SHP77 (cell line): Measurements from ENCODE around the gene SHE.
A peak's percentile ranks its signal among the peaks of the same experiment; 100 is the strongest.
"Not testable (repeated sequence)": the region's sequence is repeated elsewhere in the genome, so short reads cannot be mapped to it uniquely, and the experiment has no call there.

Experiments used
- DNase-seq, 2 experiments: peaks; one replicate each; lab custom pipeline; 2025; lab: John Stamatoyannopoulos, UW

SHE gene

DNA sequence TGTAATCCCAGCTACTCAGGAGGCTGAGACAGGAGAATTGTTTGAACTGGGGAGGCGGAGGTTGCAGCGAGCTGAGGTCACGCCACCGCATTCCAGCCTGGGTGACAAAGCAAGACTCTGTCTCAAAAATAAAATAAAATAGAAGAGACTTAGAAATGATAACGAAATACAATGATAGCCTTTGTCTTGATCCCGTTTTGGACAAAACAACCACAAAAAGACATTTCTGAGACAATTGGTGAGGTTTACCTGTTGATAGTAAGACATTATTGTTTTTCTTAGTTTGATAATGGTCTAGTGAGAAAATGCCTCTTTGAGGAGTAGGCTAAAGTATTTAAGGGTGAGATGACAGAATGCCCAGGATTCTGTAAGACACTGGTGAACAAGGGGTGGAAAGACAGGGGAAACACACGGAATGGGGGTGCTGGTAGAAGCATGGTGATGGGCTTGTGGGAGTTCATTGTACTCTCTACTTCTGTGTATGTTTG lies 11.9 kb upstream of the SHE start:
- no peak for DNase-seq

DNA sequence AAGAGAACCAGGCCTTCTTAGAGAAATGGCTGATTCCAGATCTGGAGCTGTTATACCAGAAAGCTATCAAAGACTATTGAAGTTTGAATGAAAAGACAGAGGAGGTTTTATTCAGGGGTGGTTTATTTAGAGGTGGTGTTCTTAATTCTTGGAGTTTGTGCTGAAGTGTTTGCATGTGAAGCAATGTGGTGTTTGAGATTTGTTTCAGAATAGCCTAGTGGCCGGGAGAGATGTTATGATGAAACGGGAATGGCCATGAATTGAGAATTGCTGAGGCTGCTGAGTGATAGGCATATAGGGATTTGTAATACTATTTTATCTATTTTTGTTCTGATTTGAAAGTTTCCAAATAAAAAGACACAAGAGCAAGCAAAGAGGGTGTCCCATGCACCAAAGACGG lies 10.5 kb upstream of the SHE start:
- no peak for DNase-seq

DNA sequence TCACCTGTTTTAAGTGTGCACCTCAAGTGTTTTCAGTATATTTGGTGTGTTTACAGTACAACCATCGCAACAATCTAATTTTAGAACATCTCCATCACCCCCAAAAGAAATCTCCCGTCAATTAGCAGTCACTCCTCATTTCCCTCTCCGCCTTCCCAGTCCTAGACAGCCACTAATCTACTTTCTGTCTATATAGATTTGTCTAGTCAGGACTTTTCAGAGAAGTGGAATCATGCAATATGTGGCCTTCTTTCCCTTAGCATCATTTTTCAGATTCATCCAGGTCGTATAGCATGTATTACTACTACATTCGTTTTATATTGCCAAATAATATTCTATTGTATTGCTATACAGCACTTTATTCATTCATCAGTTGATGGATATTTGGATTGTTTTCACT lies 1.7 kb upstream of the SHE start:
- DNase-seq = no peak

DNA sequence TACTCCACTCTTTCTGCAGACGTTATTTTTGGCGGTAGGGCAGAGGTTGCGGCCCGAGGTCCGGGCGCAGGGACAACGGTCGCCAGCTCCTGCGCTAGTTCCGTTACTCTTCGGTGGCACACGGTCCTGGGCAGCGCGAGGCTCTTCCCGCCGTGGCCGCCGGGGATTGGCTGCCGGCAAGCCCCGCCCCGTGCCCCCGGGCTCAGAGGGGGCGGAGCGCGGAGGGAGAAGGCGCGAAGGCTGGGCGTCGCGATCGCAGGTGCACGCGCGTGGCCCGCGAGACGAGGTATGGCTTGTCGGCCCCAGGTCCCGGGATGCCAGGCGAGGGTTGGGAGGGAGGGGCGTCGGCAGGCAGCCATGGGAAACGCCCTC lies 518 bp upstream of the SHE start:
- DNase-seq = no peak

DNA sequence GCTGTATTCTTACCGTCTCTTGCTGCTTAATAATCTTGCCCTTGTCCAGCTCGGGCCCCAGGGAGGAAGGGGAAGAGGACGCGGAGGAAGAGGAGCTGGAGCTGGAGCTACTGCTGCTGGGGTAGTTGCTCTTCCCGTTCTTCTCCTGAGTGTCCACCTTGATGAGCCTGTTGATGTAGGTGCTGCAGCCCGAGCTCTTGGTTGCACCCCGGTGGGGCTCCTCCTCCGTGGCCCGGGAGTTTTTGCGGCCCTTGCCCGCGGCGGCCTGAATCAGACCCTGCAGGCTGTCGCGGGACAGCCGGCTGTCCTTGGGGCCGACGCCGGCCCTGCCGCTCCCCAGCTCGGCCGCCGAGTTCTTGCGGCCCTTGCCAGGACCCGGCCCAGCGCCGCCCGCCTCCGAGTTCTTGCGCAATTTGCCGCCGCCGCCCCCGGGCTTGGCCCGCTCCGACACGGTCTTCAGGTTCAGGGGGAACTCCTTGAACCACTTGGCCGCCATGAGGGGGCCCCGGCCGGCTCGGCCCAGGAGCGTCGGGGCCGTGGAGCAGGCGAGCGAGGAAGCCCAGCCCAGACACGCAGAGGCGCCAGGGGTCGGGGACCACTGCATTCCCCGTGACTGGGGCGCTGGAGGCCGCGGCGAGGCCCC lies 668 bp downstream of the SHE start:
- no peak for DNase-seq

DNA sequence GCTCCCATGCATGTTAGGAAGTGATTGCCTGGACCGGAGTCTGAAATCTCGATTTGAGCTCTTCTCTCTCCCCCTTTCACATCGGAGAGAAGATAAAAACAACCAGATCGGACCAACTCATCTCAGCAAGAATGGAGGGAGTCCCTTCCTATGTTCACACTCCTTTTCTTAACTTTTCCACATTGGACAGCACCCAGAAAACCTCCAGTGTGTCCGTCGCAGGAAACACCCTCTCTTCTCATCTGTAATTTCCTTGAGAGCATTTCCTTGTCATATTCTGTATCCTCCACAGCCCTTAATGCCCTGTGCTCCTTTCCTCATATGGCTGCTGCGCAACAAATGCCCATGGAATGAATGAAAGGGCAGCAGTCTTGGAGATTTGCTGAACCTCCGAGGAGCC lies 1.7 kb downstream of the SHE start:
- no peak for DNase-seq

DNA sequence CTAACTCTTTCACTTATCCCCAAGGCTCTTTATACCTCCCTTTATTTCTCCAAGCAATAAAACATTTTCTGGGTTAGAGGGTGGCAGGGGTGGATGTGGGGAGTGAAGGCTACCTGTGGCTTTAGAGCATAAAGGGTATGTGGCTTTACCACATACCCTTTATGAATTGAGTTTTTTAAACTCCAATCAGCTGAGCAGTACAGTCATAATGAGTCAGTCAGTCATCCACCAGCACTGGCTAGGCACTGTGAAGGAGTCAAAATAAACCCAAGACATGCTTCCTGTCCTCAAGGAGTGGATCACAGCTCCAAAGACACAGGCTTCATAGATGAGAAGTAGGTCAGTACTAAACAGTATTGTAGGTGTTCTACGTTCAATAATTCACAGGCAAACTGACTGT lies 2.8 kb downstream of the SHE start:
- DNase-seq = no peak

DNA sequence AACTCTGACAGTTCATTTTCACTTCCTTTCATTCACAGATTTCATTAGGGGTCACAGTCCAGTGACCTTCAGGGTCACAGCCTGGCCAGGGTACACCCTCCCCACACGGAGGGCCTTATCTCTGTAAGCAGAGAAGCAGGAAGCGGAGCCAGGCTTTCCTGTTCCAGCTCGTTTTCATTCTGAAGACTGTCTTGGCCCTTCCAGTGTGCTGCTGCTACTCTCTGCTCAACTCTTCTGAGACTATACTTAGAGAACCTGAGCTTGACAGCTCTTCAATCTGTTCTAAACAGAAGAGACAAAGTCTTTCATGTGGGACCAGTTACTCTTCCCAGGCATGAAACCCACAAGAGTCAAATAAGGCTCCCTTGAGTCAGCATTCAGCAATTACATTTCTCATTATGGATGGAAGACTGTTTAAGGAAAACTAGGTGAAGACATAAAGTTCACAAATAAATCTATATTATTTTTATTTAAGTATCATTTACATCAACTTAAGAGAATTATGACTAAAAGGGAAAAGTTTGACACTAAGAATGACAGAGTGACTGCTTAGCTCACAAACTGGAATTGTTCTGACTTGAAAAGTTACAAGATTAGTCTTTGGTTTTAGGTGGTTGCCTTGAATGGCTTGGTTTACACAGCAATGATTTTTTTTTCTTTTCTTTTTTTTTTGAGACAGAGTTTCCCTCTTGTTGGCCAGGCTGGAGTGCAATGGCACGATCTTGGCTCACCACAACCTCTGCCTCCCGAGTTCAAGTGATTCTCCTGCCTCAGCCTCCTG lies 5.0 kb downstream of the SHE start:
- DNase-seq = no peak

DNA sequence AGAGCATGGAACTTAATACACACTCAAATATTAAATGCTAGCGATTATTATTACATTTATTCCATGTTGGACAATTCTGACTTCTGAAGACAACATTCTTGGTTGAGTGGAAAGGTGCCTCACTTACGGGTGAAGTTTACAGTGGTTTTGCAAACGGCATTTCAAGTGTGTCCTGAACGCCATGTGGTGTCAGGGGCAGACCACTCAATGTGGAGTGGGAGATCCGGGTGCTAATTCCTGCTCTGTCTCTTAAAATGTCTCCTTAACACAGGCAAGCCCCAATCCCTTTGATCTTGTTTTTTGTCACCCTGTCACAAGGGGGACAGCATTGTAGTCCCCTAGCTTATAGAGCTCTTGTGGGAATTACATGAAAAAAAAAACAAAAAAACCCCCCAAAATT lies 5.8 kb downstream of the SHE start:
- no peak for DNase-seq

DNA sequence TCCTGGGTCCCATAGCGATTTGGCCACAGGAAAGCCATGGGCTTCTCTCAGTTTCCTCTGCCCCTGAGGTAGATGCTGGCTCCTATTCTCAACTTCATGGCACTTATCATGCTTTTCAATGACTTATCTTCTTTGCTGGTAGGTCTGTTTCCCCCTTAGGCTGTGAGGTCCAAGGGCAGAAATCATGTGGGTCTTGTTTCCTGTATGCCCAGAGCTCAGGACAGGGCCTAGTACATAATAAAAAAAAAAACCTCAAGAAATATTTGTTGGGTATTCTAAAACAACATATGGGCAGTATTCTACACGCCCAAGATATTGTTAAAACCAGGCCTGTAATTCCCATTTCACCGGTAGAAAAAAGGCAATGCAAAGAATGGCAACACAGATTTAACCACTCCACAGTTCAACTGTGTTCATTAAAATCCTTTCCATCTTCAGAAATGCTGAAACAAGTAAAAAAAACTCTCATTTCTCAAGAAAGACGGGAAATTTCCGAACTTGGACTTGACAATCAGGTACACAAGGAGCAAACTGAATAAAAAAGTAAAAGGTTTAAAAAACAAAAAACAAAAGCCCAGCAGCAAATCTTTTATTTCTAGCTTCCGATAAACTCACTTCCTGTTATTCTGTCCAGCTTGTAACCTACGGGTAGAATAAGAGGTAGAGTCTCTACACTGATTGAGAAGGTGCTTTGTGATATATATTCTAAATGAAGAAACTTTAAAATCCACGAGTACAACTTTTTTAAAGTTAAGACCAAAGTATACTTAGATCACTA lies 6.5 kb downstream of the SHE start:
- no peak for DNase-seq

DNA sequence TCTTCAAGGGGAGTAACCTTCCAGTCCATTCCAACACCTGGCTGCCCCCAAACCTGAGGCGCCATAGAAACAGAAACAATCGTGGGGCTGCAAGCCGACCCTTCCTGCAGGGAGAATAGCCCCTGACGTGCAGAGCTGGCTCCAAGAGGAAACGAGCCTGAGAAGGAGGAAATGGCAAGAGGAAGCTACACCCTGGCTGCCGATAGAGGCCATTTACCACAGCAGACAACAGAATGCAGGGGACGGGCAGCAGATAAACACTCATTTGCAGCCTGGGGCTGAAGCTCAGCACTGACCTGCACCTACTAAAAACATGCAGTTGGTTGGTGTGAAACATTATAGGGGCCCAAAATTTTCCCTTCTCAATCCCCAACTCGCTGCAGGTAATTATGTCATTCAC lies 8.9 kb downstream of the SHE start:
- DNase-seq = no peak

DNA sequence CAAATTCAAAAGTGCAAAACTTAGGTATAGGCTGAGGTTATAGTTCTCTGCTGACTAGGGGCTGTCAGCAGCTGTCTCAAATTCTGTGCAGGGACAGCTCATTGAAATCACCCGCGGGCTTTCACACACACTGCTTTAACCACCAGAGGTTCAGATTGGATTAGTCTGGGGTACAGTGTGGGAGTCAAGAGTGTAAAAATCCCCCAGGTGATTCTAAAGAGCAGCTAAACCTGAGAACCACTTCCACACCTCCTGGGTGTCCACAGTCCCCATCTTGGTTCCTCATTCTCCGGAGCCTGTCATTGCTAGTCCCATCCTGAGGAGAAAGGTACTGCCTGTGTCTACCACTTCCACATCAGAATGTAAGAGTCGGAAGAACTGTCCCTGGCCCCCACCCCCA lies 10.1 kb downstream of the SHE start:
- no peak for DNase-seq

DNA sequence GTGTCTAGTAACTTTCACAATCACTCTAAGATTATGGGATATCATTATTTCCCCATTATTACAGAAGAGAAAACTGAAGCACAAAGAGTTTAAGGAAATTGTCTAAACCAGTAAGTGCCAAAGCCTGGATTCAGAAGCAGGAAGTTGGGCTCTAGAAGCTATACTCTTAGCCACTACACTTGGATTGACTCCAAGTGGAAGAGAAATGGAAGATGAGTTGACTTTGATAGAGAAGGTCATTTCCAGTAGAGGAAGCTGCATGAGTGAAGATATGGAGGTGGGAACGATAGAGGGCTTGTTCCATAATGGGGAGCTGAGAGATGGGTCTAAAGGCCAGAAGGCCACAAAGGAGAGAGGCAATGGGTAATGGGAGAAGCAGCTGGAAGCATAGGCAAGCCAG lies 11.9 kb downstream of the SHE start:
- no peak for DNase-seq

DNA sequence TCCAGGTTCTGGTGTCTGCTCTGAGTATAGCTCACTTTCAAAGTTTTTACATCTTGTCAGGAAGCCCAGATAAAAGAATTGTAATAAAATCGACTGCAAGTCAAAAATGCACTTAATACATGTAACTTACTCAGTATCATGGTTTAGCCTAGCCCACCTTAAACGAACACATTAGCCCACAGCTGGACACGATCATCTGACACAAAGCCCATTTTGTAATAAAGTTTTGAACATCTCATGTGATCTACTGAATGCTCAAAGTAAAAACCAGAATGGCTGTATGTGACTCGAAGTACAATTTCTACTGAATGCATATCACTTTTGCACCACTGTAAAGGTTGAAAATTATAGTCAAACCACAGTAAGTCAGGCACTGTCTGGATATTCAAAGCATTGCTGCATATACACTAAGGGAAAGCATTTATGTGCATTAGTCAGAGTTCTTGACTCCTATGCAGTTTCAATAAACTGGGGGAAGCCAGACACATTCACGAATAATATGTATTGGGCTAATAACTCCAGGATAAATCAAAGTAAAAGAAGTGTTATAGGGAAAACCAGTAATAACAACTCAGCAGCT lies 12.4 kb downstream of the SHE start:
- DNase-seq = no peak

DNA sequence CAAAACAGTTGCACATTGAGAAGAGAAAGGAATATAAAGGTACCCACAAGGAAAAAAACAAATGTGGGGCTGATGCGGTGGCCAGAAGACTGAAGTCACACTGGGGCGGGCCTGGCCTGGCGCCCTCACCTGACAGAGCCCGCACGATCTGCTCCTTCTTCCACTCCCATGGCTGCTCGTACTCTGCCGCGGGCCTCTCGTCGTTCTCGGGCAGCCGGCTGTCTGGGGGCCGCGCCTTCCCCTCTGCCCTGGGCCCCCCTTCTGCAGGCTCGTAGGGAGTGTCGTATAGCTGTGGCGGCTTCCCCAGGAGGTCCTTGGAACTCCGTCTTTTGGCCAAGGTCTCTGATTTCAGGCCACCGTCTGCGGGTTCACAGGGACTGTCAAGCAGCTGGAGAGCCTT lies 13.3 kb downstream of the SHE start:
- no peak for DNase-seq

DNA sequence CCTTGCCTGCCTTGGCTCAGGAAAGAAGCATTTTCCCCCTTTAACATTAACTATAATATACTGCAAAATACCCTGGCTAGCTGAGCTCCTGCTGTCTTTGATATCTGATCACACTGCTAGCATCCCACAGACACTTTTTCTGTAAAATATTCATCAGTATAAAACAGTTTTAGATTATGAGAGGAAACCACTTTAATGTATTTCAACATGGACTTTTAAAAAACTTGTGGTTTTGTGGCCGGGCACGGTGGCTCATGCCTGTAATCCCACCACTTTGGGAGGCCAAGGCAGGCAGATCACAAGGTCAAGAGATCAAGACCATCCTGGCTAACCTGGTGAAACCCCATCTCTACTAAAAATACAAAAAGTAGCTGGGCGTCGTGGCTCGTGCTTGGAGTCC lies 15.5 kb downstream of the SHE start:
- not testable (repeated sequence) for DNase-seq

DNA sequence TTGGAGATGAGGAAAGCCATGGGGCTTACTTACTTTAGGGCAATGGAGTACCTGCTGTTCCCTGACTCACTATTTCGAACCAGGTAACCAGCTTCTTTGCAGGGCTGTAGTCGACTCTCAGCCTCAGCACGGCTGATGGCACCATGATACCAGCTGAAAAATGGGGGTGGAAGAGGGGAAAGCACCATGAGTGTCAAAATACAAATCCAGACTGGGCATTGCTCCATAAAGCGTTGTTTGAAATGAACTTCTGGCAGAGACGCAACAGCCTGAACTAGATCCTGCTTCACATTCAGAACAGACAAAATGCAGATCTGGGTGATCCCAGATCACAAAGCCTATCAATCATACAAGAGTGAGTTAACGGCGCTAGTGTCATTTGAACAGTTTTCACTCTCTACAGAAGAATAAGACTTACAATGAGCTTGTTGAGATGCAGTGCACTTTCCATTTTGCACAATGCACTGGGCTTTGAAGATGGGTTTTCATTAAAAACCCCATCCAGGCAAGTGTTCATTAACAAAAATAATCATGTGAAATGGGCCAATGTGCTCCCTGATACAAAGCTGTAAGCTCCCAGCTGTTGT lies 16.2 kb downstream of the SHE start:
- no peak for DNase-seq

DNA sequence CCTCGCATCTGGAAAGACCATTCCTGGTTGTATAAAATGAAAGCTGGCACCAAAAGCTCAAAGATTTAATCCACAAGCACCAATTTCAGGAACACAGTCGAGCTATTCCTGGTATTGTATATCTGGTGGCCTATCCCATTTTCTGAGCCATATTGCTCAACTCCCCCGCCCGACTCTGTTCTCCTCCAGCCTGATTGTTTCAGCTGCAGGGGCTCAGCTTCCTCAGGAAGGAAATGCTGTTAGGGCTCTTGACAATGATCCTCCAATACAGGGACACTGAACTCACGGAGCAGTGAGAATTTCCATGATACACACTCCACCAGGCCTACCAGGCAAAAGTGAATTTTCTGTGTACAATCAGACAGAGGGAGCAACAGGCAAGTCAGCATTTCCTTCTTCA lies 17.1 kb downstream of the SHE start:
- no peak for DNase-seq

DNA sequence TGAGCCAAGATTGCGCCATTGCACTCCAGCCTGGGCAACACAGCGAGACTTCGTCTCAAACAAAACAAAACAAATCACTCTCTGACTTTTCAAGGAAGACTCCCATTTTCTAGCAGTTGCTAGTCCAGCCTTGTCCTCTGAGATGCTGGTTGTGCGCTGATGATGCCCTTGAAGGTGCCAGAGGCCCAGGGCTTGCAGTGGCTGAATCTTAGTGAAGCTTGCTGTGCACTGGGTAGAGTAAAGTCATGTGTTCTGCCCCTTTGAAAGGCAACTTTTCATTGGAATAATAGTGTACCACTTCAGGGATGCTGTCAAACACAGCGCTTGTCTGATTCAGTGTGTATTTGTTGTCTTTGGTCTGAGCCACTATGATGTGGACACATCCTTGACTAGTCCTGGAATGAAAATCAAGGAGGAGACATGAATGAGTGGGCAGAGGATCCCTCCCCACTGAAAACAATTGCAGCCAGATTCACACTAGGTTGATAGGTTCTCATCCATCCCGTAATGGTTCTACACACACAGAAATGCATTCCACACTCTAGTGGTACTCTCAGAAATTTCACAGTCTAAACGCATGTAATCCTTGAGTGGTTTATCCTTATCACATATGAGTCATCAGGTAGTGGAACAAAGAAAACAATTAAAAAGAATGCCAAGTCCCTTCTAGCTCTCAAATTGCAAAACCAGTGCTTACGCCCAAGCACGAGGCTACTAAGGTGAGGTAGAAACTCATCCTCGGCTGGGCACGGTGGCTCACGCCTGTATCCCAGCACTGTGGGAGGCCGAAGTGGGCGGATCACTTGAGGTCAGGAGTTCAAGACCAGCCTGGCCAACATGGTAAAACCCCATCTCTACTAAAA lies 18.0 kb downstream of the SHE start:
- no peak for DNase-seq

DNA sequence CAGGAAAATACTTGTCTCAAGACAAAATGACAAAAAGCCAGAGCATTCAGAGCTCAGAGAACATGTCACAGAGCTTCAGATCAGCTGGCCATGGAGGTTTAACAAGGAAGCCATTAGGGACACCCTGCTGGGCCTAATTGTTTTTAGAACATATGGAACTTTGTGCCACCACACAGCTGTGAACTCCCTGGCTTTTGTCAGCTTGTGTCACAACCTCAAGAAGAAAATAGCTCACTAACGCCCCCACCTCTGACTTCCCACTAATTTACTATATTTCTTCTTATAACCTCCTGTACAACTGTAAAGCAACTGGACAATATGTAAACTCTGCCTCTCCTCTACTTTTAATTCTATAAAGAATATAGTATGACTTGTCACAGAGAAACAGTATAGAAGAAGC lies 21.2 kb downstream of the SHE start:
- no peak for DNase-seq

DNA sequence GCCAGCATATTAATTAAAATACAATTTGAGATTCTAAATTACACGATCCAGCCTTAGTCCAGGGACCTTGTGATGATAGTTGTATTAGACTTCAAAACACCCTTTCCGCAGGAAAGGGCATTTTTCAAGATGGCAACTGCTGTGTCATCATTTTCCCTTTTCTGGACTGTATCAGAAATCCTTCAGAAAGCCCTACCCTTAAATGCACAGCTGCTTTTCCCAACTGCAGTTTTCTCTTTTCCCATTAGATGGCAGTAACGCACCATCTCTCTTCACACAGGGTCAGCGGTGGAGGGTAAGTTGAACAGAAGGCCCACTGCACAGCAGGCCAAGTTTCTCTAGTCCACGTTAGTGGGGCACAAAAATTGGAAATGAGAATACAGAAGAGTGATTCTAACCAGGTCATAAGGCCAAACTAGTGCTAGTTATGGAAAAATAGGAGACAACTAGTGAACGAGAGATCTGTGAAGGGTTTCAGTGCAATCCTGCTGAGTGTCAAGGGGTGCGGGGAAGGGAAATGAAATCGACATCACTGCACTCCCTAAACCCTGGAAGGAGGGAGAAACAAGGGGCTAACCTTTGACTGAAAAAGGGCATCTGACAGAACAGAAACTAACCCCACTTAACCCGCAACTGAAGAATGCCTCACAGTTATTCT lies 22.3 kb downstream of the SHE start:
- peak; percentile 88 to 95 for DNase-seq
